Measurements from ENCODE around the gene PSMD2.

GRCh38 chr3:184357248-184358123 is 58.4 kb downstream of the PSMD2 start:
- no peak for TF ChIP-seq CTCF (IDR thresholded peaks at IDR 0.05)
- no peak for TF ChIP-seq POLR2A (IDR thresholded peaks at IDR 0.05)

Measured in thyroid gland (tissue), 4 donors.